TTC549 (cell line): ENCODE data around the gene SLC6A11.

Source experiments
- FAIRE-seq: peaks from 2 replicates; lab custom pipeline; 2012; peaks lifted over from hg19 to GRCh38; lab: Jason Lieb, UNC

Gene SLC6A11

GRCh38 chr3:10841100-10841499 is 25.1 kb downstream of the SLC6A11 start:
- no peak for FAIRE-seq

- FAIRE-seq, result no peak
These were observed 27.4 kb downstream of the SLC6A11 start for GRCh38 chr3:10843378-10843777.

GRCh38 chr3:10845001-10845761 is 29.2 kb downstream of the SLC6A11 start:
- no peak for FAIRE-seq

GRCh38 chr3:10845839-10846656 is 30.0 kb downstream of the SLC6A11 start:
- no peak for FAIRE-seq

- no peak for FAIRE-seq
These were observed 30.6 kb downstream of the SLC6A11 start for GRCh38 chr3:10846657-10846975.

GRCh38 chr3:10848261-10848660 is 32.2 kb downstream of the SLC6A11 start:
- no peak for FAIRE-seq

GRCh38 chr3:10852066-10852808 is 36.2 kb downstream of the SLC6A11 start:
- no peak for FAIRE-seq

GRCh38 chr3:10855083-10855870 is 39.2 kb downstream of the SLC6A11 start:
- no peak for FAIRE-seq

- no peak for FAIRE-seq
These were observed 40.0 kb downstream of the SLC6A11 start for GRCh38 chr3:10855871-10856662.

GRCh38 chr3:10857235-10857634 is 41.2 kb downstream of the SLC6A11 start:
- FAIRE-seq, result no peak

- FAIRE-seq, result no peak
These were observed 42.1 kb downstream of the SLC6A11 start for GRCh38 chr3:10858091-10858490.

DNA sequence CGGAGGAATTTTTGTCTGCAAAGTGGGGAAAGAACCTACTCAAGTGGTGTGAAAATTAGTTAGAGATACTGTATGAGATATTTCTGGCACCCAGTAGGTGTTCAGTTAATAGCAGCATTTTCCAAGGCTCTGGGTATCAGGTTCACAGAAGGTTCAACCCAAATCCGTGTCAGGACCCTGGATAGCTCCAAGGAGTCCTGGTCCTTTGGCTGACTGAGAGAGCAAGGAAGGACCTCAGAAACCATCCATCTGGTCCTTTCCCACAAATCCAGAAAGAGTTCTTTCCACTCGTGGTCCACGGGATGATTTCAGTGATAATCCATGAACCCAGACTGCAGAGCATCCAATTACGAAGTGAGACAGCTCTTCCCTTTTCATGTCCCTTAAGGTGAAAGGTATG is 51.4 kb downstream of the SLC6A11 start:
- FAIRE-seq, result no peak

DNA sequence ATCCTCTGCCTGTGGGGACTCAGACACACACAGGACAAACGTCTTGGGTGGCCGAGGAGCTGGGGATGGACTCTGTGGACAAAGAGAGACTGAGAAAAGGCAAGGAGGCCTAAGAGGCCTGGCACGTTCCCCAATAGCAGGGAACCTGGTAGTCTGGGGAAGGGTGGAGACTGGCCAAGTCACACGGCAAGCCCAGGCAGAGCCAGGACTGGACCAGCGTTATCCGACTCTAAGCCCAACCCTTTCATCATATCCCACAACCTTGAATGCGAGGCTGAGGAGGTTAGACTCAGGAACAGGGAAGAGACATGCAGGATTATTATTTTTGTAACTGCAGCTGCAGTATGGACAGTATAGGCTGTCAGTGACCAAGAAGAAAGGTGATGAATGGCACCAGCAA is 53.4 kb downstream of the SLC6A11 start:
- FAIRE-seq, result no peak

GRCh38 chr3:10870296-10870695 is 54.3 kb downstream of the SLC6A11 start:
- no peak for FAIRE-seq

DNA sequence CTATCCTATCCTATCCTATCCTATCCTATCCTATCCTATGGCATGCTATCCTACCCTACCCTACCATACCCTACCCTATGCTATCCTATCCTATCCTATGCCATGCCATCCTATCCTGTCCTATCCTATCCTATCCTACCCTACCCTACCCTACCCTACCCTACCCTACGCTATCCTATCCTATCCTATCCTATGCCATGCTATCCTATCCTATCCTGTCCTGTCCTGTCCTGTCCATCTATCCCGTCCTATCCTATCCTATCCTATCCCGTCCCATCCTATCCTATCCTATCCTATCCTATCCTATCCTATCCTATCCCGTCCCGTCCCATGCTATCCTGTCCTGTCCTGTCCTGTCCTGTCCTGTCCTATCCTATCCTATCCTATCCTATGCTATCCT is 57.4 kb downstream of the SLC6A11 start:
- FAIRE-seq, result no peak

DNA sequence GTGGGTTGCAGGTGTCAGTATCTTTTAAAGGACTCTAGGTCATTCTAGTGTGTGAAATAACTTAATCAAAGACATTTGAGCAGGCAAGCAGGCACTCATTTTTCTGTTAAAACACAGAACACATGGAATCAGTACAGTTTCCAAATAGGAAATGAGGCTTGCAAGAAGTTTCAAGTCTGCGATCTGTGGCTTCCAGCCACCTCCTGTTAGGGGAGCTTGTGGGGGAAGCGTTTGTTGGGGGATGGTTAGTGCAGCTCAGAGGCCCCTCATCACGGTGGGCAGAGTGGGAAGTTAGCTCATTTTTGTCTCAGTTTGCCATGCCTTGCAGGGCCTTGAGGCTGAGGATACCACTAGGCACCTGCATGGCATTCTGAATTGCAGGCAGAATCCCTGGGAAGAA is 59.9 kb downstream of the SLC6A11 start:
- no peak for FAIRE-seq

GRCh38 chr3:10876661-10877060 is 60.6 kb downstream of the SLC6A11 start:
- no peak for FAIRE-seq

- no peak for FAIRE-seq
These were observed 66.8 kb downstream of the SLC6A11 start for GRCh38 chr3:10882851-10883250.

- no peak for FAIRE-seq
These were observed 67.6 kb downstream of the SLC6A11 start for GRCh38 chr3:10883478-10884234.

DNA sequence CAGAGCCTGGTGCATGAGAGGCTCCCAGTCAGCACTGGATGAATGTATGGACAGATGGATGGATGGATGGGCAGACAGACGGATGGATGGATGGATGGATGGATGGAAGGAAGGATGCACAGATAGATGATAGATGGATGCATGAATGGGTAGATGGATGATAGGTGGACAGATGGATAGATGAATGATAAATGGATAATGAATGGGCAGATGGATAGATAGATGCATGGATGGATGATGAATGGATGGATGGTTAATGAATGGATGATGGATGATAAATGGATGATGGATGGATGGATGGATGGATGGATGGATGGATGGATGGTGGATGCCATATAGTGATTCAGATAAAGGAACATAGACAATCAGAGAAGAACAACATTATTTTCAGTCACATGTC is 71.0 kb downstream of the SLC6A11 start:
- no peak for FAIRE-seq
